ENCODE results near the gene DDX39A.

The DDX39A gene

DNA sequence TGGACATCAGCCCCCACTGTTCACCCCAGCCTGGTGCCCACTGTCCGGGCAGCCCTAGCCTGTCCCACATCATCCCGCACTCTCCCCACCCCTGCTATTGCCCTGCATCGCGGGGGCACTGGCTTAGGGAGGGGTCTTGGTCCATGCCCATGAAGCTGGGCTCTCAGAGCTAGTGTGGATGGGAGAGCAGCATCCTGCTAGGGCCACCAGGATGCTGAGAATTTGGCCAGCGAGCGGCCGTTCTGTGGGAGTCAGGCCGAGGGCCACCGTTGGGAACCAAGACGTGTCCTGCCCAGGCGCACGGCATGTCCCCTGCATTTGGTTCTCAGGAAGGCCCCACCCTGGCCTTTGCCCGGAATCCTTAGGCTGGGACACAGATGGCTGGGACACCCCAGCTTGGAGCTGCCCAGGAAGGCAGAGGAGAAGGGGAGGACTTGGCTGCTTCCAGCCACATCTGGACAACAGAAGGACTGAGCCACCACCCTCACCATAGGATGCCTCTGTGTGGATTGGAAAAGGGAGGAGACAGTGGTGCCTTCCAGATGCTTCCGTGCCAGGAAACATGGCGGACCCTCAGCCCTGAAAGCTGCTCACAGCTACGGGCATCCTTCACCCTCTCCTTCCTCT lies 23.3 kb downstream of the DDX39A start:
- no peak for DNase-seq
- H3K27me3 ChIP-seq (ENCODE audit: insufficient read depth, low read depth, severe bottlenecking), result no peaks in the 10 kb centered on the region
- H3K9me3 ChIP-seq (ENCODE audit: severe bottlenecking), result no peaks in the 10 kb centered on the region
- no peak overlapping the region for H3K4me3 ChIP-seq (ENCODE audit: low read depth, low read length)
- H3K27ac ChIP-seq, result no peak overlapping the region
- TF ChIP-seq, protein P1, sequence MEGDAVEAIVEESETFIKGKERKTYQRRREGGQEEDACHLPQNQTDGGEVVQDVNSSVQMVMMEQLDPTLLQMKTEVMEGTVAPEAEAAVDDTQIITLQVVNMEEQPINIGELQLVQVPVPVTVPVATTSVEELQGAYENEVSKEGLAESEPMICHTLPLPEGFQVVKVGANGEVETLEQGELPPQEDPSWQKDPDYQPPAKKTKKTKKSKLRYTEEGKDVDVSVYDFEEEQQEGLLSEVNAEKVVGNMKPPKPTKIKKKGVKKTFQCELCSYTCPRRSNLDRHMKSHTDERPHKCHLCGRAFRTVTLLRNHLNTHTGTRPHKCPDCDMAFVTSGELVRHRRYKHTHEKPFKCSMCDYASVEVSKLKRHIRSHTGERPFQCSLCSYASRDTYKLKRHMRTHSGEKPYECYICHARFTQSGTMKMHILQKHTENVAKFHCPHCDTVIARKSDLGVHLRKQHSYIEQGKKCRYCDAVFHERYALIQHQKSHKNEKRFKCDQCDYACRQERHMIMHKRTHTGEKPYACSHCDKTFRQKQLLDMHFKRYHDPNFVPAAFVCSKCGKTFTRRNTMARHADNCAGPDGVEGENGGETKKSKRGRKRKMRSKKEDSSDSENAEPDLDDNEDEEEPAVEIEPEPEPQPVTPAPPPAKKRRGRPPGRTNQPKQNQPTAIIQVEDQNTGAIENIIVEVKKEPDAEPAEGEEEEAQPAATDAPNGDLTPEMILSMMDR (IDR thresholded peaks at IDR 0.05; ENCODE audit: low read depth, low read length), result no peak
- no peaks in the 10 kb centered on the region for H3K36me3 ChIP-seq

DNA sequence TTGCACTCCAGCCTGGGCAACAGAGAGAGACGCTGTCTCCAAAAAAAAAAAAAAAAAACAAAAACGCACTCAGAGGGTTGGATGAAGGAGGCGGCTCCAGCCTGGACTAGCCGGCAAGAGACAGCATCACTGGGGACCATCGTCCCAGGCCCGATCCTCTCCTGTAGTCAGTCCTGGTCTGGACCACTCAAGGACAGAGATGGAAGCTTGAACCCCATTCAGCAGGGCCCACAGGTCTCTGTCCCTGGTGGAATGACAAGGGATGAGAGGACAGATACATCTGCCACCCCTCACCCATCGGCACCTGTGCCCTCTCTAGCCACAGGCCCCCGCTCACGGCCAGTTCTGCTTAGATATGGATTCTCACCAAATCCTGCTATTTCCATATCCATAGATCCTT lies 23.9 kb downstream of the DDX39A start:
- no peak overlapping the region for H3K27ac ChIP-seq
- TF ChIP-seq, protein P1 (IDR thresholded peaks at IDR 0.05; ENCODE audit: low read depth, low read length), result no peak
- DNase-seq, result no peak
- no peaks in the 10 kb centered on the region for H3K36me3 ChIP-seq
- no peak overlapping the region for H3K4me3 ChIP-seq (ENCODE audit: low read depth, low read length)
- no peaks in the 10 kb centered on the region for H3K9me3 ChIP-seq (ENCODE audit: severe bottlenecking)
- H3K27me3 ChIP-seq (ENCODE audit: insufficient read depth, low read depth, severe bottlenecking), result no peaks in the 10 kb centered on the region

DNA sequence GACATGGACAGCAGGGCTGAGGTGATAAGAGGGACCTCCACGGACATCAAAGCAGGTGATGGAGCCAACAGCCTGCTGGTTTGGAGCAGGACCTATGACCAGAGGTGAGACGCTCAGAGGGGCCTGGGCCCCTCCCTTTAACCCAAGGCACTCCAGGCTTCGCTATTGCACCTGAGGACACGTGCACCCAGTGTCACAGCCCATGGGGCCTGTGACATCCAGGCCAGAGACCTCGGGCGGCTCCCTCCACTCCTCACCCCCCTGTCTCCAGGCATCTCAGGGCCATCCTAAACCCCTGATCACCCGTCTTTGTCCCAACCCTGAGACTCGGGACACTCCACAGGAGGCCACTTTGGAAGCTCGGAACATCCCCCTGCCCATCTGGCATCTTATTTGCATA lies 25.0 kb downstream of the DDX39A start:
- no peaks in the 10 kb centered on the region for H3K27me3 ChIP-seq (ENCODE audit: insufficient read depth, low read depth, severe bottlenecking)
- H3K36me3 ChIP-seq, result no peaks in the 10 kb centered on the region
- TF ChIP-seq, protein P1 (IDR thresholded peaks at IDR 0.05; ENCODE audit: low read depth, low read length), result no peak
- H3K27ac ChIP-seq, result no peak overlapping the region
- H3K9me3 ChIP-seq (ENCODE audit: severe bottlenecking), result no peaks in the 10 kb centered on the region
- no peak for DNase-seq
- H3K4me3 ChIP-seq (ENCODE audit: low read depth, low read length), result no peak overlapping the region

DNA sequence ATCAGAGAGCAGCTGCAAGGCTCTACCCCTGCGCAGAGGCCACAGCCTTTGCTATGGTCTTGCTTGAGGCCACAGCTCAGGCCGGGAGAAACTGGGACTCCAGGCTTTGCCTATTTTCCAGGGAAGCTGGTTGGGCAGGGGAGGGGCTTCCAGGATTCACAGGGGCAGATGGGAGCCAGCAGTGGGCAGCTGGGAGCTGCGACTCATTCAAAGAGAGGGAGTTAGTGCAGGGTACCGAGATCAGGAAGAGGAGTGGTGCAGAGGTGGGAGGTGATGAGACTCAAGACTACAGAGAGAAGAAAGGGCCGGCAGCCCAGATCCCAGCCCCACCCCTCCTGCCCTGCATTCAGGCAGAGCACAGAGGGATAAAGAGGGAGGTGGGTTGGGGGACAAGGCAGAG lies 25.8 kb downstream of the DDX39A start:
- no peaks in the 10 kb centered on the region for H3K36me3 ChIP-seq
- DNase-seq, result no peak
- no peak overlapping the region for H3K4me3 ChIP-seq (ENCODE audit: low read depth, low read length)
- TF ChIP-seq, protein P1 (IDR thresholded peaks at IDR 0.05; ENCODE audit: low read depth, low read length), result no peak
- H3K9me3 ChIP-seq (ENCODE audit: severe bottlenecking), result no peaks in the 10 kb centered on the region
- no peak overlapping the region for H3K27ac ChIP-seq
- H3K27me3 ChIP-seq (ENCODE audit: insufficient read depth, low read depth, severe bottlenecking), result no peaks in the 10 kb centered on the region

DNA sequence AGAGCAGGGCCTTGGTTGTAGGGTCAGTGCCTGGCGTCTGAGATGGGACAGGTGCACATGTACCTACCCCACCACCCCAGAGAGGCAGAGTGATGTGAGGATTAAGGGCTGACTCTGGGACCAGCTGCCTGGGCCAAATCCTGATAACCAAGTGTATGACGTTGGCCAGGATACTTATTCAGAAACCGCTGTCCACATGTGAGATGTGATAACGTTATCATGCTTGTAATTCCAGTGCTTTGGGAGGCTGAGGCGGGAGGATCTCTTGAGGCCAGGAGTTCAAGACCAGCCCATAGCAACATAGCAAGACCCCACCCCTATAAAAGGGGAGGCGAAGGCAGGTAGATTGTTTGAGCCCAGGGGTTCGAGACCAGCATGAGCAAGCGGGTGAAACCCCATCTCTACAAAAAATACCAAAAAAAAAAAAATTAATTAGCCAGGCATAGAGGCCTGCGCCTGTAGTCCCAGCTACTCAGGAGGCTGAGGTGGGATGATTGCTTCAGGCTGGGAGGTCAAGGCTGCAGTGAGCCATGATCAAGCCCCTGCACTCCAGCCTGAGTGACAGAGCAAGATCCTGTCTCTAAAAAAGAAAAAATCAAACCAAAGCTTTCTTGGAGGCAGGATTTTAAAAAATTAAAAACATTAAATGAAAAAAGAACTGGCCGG lies 27.9 kb downstream of the DDX39A start:
- no peaks in the 10 kb centered on the region for H3K9me3 ChIP-seq (ENCODE audit: severe bottlenecking)
- TF ChIP-seq, protein P1 (IDR thresholded peaks at IDR 0.05; ENCODE audit: low read depth, low read length), result no peak
- no peaks in the 10 kb centered on the region for H3K36me3 ChIP-seq
- H3K27me3 ChIP-seq (ENCODE audit: insufficient read depth, low read depth, severe bottlenecking), result no peaks in the 10 kb centered on the region
- H3K4me3 ChIP-seq (ENCODE audit: low read depth, low read length), result no peak overlapping the region
- no peak for DNase-seq
- no peak overlapping the region for H3K27ac ChIP-seq

DNA sequence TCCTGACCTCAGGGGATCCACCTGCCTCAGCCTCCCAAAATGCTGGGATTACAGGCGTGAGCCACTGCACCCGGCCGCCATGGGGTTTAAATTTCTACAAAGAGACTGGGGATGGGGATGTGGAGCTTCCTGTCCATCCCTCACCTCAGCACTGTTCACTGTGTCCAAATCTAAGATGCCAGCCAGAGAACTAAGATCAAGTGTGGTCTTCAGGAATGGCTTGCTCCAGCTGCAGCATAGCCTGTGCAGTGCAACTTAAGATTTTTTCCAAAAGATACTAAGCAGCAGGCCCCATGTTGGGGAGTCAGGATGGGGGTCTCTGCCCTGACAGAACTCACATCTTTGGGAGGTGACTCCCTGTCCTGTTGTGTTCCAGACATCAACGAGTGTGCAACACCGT lies 28.6 kb downstream of the DDX39A start:
- H3K36me3 ChIP-seq, result no peaks in the 10 kb centered on the region
- H3K9me3 ChIP-seq (ENCODE audit: severe bottlenecking), result no peaks in the 10 kb centered on the region
- no peak for DNase-seq
- TF ChIP-seq, protein P1 (IDR thresholded peaks at IDR 0.05; ENCODE audit: low read depth, low read length), result no peak
- no peak overlapping the region for H3K27ac ChIP-seq
- H3K27me3 ChIP-seq (ENCODE audit: insufficient read depth, low read depth, severe bottlenecking), result no peaks in the 10 kb centered on the region
- H3K4me3 ChIP-seq (ENCODE audit: low read depth, low read length), result no peak overlapping the region

Measured in WERI-Rb-1 (cell line).